GM23248 (cell line): ENCODE measurements around the gene ANKLE2. TPM values are rescaled to one million over a fixed set of nuclear protein-coding genes. Genes with fewer than 3 reads are reported as not detected.

Experiments
- DNase-seq: peaks from one replicate; pipeline ENCODE4 v3.0.0-alpha.2; 2015
- H2AFZ ChIP-seq: fragments of 200-600 bp; sonication (generic); 2 replicates; pipeline ENCODE4 v1.6.1; 2016; ENCODE audit warnings: antibody characterized with exemption
- H3F3A ChIP-seq: fragments of 200-600 bp; sonication (generic); 2 replicates; pipeline ENCODE4 v1.6.1; 2016; ENCODE audit warnings: mild to moderate bottlenecking, antibody characterized with exemption, mixed run types; ENCODE audit not compliant: insufficient read depth
- H3K27ac ChIP-seq: fragments of 200-600 bp; sonication (generic); 2 replicates; pipeline ENCODE4 v1.5.1; 2016; ENCODE audit warnings: mild to moderate bottlenecking
- H3K27me3 ChIP-seq: fragments of 200-600 bp; sonication (generic); replicated peaks from 2 replicates; pipeline ENCODE4 v1.6.1; 2016; ENCODE audit warnings: mild to moderate bottlenecking; ENCODE audit not compliant: insufficient read depth
- H3K36me3 ChIP-seq: fragments of 200-600 bp; sonication (generic); 2 replicates; pipeline ENCODE4 v1.6.1; 2016; ENCODE audit warnings: low read depth, mild to moderate bottlenecking
- H3K4me1 ChIP-seq: fragments of 200-600 bp; sonication (generic); 2 replicates; pipeline ENCODE4 v1.6.1; 2016; ENCODE audit warnings: mild to moderate bottlenecking; ENCODE audit not compliant: insufficient read depth
- H3K4me2 ChIP-seq: fragments of 200-600 bp; sonication (generic); one replicate; pipeline ENCODE4 v1.6.1; 2016; ENCODE audit warnings: mild to moderate bottlenecking; ENCODE audit not compliant: unreplicated experiment
- H3K4me3 ChIP-seq: fragments of 200-600 bp; sonication (generic); 2 replicates; pipeline ENCODE4 v1.5.1; 2016; ENCODE audit warnings: mild to moderate bottlenecking
- H3K79me2 ChIP-seq: fragments of 200-600 bp; sonication (generic); 2 replicates; pipeline ENCODE4 v1.6.1; 2016; ENCODE audit warnings: mild to moderate bottlenecking; ENCODE audit not compliant: insufficient read depth
- H3K9ac ChIP-seq: fragments of 200-600 bp; sonication (generic); 2 replicates; pipeline ENCODE4 v1.6.1; 2016; ENCODE audit warnings: mild to moderate bottlenecking
- H3K9me2 ChIP-seq: fragments of 200-600 bp; sonication (generic); 2 replicates; pipeline ENCODE4 v1.6.1; 2016; ENCODE audit warnings: mixed run types, mild to moderate bottlenecking, moderate library complexity; ENCODE audit not compliant: insufficient read depth
- H3K9me3 ChIP-seq: fragments of 200-600 bp; sonication (generic); one replicate; pipeline ENCODE4 v1.6.1; 2017; ENCODE audit warnings: low read depth
- H4K20me1 ChIP-seq: fragments of 200-600 bp; sonication (generic); 2 replicates; pipeline ENCODE4 v1.6.0; 2016; ENCODE audit not compliant: insufficient read depth
- EZH2 ChIP-seq: fragments of 200-600 bp; sonication (generic); IDR thresholded peaks from 2 replicates; pipeline ENCODE4 v1.6.1; 2018; ENCODE audit warnings: antibody characterized with exemption, mild to moderate bottlenecking; ENCODE audit not compliant: insufficient read depth, poor library complexity, severe bottlenecking
- EZH2phosphoT487 ChIP-seq: fragments of 200-600 bp; sonication (generic); IDR thresholded peaks from 2 replicates; pipeline ENCODE4 v1.6.1; 2018; ENCODE audit warnings: antibody characterized with exemption, moderate library complexity, mild to moderate bottlenecking, low read depth; ENCODE audit not compliant: insufficient read depth
- WGBS, 2 experiments: methylation state at CpG; one replicate each; pipeline ENCODE4 v1.1.6; 2015 to 2017; ENCODE audit warnings: low lambda C conversion rate in 2 of 2, low coverage in 1 of 2; ENCODE audit errors: missing lambda C conversion rate in 2 of 2; 5-methylcytosine and 5-hydroxymethylcytosine counted together
- in situ Hi-C: fragments of 300-500 bp; cut with MboI; formaldehyde crosslinking; loops from 2 replicates; pipeline ENCODE4 v1.15.0; 2020
- polyA plus RNA-seq: library from polyadenylated mRNA; unstranded; fragments of >200 nt; fragmentation: Nextera tagmentation; extraction: Ambion mirVana; gene quantifications from 2 replicates; pipeline ENCODE4 v1.2.1, GENCODE V29; 2016
- total RNA-seq: library from RNA; depleted of rRNA; stranded (reverse); fragments of >200 nt; shearing (Covaris generic); gene quantifications from 2 replicates; pipeline ENCODE4 v1.2.3, GENCODE V29; 2014

The ANKLE2 gene
- total and polyA plus RNA-seq, 2 experiments from 2014 or later, result 49.4 to 69.6 TPM

DNA sequence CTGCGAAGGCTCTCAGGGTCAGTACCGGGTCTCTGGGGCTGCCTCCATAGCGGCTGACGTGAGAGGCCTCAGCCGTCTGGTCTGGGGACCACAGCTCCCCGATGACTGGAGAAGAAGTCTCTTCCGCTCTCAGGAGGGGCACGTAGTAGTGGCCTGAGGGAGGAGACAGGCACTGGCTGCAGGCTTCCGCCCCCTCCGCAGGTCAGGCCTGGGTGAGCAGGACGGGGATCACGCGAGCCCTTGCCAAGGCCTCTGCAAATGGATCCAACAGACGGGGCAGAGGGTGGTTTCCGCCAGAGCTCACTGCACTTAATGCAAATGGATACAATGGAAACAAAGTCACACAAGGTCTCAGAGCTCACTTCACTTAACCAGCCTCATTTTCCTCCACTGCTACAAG, 24.7 kb downstream of the ANKLE2 start:
- in situ Hi-C loops, result no loop called here
- Histone ChIP-seq H3K4me1 (no peaks in the 10 kb centered on the region), H3K4me2 (no peak overlapping the region), H3K9me2 (no peaks in the 10 kb centered on the region), H3F3A (peaks cover 27% of the 10 kb centered on the region), H3K27ac (no peak overlapping the region), H3K9ac (no peak overlapping the region), H2AFZ (no peak overlapping the region), H3K36me3 (peaks cover 67% of the 10 kb centered on the region), H3K4me3 (no peak overlapping the region), H4K20me1 (no peaks in the 10 kb centered on the region), H3K79me2 (peaks cover 83% of the 10 kb centered on the region), H3K27me3 (no peaks in the 10 kb centered on the region), H3K9me3 (no peaks in the 10 kb centered on the region)
- no peak for TF ChIP-seq EZH2phosphoT487
- DNase-seq, result no peak
- WGBS, 2 experiments, result 94 to 99% methylated on average over 15 of the region's 15 CpGs

DNA sequence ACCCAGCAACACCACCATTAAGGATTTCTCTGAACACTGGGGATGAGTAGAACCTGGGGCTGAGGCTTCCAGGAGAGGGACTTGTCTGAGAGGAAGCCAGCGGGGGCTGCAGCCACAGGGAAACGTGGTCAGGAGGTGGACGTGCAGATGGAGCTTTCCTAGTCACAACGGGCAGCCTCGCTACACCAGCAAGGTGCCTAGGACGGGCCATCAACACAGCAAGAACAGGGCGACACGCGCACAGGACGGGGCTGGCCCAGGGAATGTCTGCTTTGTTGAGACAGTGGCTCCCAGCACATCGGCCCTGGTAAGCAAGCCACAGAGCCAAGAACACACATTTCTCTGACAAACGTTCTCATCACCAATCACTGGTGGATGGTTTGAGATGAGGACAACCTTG, 25.3 kb downstream of the ANKLE2 start:
- Histone ChIP-seq H4K20me1 (no peaks in the 10 kb centered on the region), H3K4me3 (no peak overlapping the region), H3K4me1 (no peaks in the 10 kb centered on the region), H3K9ac (no peak overlapping the region), H3K36me3 (peaks cover 65% of the 10 kb centered on the region), H3K4me2 (no peak overlapping the region), H3K79me2 (peaks cover 78% of the 10 kb centered on the region), H3K27me3 (no peaks in the 10 kb centered on the region), H3K9me2 (no peaks in the 10 kb centered on the region), H3K27ac (no peak overlapping the region), H3F3A (peaks cover 26% of the 10 kb centered on the region), H3K9me3 (no peaks in the 10 kb centered on the region), H2AFZ (no peak overlapping the region)
- no peak for DNase-seq
- no peak for TF ChIP-seq EZH2
- TF ChIP-seq EZH2phosphoT487, result no peak
- 92 to 93% methylated on average over 12 of the region's 12 CpGs for WGBS, 2 experiments
- in situ Hi-C loops, result no loop called here

DNA sequence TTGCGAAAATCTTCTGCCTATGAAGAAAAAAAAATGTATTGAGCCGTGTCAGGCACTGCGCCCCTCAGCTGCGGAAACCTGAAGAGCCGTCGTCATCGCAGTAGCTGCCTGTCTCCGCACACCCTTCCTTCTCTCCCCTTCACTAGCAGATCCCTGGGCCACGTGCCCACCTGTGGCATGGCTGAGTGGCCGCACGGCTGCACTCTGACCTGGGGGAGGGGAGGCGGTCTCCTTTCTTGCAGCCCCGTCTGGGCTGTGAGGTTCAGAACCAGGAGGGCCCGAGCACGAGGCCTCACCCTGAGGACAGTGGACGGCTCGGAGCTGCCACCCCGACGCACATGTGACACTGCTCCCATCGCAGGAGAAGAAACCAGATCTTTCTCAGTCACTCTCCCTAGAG, 26.1 kb downstream of the ANKLE2 start:
- TF ChIP-seq EZH2phosphoT487 (no peak), EZH2 (no peak)
- H2AFZ ChIP-seq, result no peak overlapping the region
- in situ Hi-C loops, result no loop called here
- no peaks in the 10 kb centered on the region for H3K4me1 ChIP-seq
- no peaks in the 10 kb centered on the region for H3K27me3 ChIP-seq
- H3K9me2 ChIP-seq, result no peaks in the 10 kb centered on the region
- H3K36me3 ChIP-seq, result peaks cover 61% of the 10 kb centered on the region
- H3K27ac ChIP-seq, result no peak overlapping the region
- peaks cover 69% of the 10 kb centered on the region for H3K79me2 ChIP-seq
- H3K9ac ChIP-seq, result no peak overlapping the region
- 87 to 94% methylated on average over 19 to 20 of the region's 20 CpGs for WGBS, 2 experiments
- H4K20me1 ChIP-seq, result no peaks in the 10 kb centered on the region
- no peak for DNase-seq
- H3K9me3 ChIP-seq, result no peaks in the 10 kb centered on the region
- no peak overlapping the region for H3K4me3 ChIP-seq
- peaks cover 27% of the 10 kb centered on the region for H3F3A ChIP-seq
- H3K4me2 ChIP-seq, result no peak overlapping the region

DNA sequence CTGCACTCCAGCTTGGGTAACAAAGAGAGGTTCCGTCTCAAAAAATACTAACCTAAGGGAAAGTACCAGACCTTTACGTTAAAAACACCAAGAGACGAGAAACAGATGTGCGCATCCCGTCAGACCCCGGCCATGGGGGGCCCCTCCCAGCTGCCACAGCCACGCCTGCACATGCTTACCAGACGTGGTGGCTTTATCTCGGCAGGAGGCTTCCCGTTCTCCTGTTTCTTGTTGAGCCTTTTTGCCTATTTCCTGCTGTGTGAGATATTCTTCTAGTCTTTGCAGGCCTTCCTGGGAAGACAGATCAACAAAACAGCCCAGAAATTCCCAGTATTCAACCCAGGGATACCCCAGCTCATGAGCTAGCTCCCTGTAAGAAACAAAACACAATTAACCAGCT, 27.4 kb downstream of the ANKLE2 start:
- no peak for DNase-seq
- H3K27ac ChIP-seq, result no peak overlapping the region
- H3K9me2 ChIP-seq, result no peaks in the 10 kb centered on the region
- TF ChIP-seq EZH2 (no peak), EZH2phosphoT487 (no peak)
- H3K4me2 ChIP-seq, result no peak overlapping the region
- WGBS, 2 experiments, result 71 to 75% methylated on average over 10 of the region's 10 CpGs
- peaks cover 36% of the 10 kb centered on the region for H3F3A ChIP-seq
- H3K9ac ChIP-seq, result no peak overlapping the region
- H3K4me1 ChIP-seq, result no peaks in the 10 kb centered on the region
- no peaks in the 10 kb centered on the region for H3K9me3 ChIP-seq
- in situ Hi-C loops, result no loop called here
- no peaks in the 10 kb centered on the region for H4K20me1 ChIP-seq
- peaks cover 48% of the 10 kb centered on the region for H3K36me3 ChIP-seq
- no peak overlapping the region for H2AFZ ChIP-seq
- no peak overlapping the region for H3K4me3 ChIP-seq
- no peaks in the 10 kb centered on the region for H3K27me3 ChIP-seq
- peaks cover 56% of the 10 kb centered on the region for H3K79me2 ChIP-seq

DNA sequence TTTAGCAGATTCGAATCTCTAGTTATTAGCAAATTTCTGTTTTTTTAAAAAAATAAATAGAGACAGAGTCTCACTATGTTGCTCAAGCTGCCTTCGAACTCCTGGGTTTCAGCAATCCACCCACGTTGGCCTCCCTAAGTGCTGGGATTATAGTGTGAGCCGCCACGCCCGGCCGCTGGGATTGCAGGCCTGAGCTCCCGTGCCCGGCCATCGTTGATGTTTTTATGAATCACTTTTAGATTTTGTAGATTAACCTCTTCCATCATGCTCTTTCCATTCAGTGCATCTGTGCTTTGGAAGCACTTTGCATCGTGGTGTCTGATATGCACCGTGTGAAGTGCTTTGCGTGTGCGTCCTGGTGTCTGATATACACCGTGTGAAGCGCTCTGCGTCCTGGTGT, 30.1 kb downstream of the ANKLE2 start:
- in situ Hi-C loops, result no loop called here
- no peak overlapping the region for H3K9ac ChIP-seq
- TF ChIP-seq EZH2phosphoT487 (no peak), EZH2 (no peak)
- H3K9me3 ChIP-seq, result no peaks in the 10 kb centered on the region
- peaks cover 55% of the 10 kb centered on the region for H3K36me3 ChIP-seq
- no peak for DNase-seq
- peaks cover 40% of the 10 kb centered on the region for H3F3A ChIP-seq
- H3K27me3 ChIP-seq, result no peaks in the 10 kb centered on the region
- H3K79me2 ChIP-seq, result peaks cover 49% of the 10 kb centered on the region
- H3K4me3 ChIP-seq, result no peak overlapping the region
- H3K4me2 ChIP-seq, result no peak overlapping the region
- H4K20me1 ChIP-seq, result no peaks in the 10 kb centered on the region
- no peaks in the 10 kb centered on the region for H3K4me1 ChIP-seq
- H3K27ac ChIP-seq, result no peak overlapping the region
- H3K9me2 ChIP-seq, result no peaks in the 10 kb centered on the region
- WGBS, 2 experiments, result 90 to 91% methylated on average over 17 of the region's 17 CpGs
- no peak overlapping the region for H2AFZ ChIP-seq
